HuH-7.5 (cell line): ENCODE measurements around the gene TRIO.
A peak's percentile ranks its signal among the peaks of the same experiment; 100 is the strongest.

Experiments
- DNase-seq: peaks from one replicate; pipeline ENCODE4 v3.0.0; 2011; ENCODE audit warnings: low spot score

The TRIO gene

GRCh38 chr5:14123551-14123950 is 19.6 kb upstream of the TRIO start:
- DNase-seq, result no peak

GRCh38 chr5:14123974-14124482 is 19.1 kb upstream of the TRIO start:
- no peak for DNase-seq

- no peak for DNase-seq
Observed at GRCh38 chr5:14125262-14125661, 17.9 kb upstream of the TRIO start.

- no peak for DNase-seq
Observed at GRCh38 chr5:14127587-14127986, 15.6 kb upstream of the TRIO start.

- no peak for DNase-seq
Observed at GRCh38 chr5:14128079-14128478, 15.1 kb upstream of the TRIO start.

GRCh38 chr5:14129123-14129522 is 14.0 kb upstream of the TRIO start:
- DNase-seq, result no peak

- no peak for DNase-seq
Observed at GRCh38 chr5:14131855-14132503, 11.2 kb upstream of the TRIO start.

- DNase-seq, result no peak
Observed at GRCh38 chr5:14133394-14133793, 9.7 kb upstream of the TRIO start.

- no peak for DNase-seq
Observed at GRCh38 chr5:14134083-14134482, 9.1 kb upstream of the TRIO start.

- DNase-seq, result no peak
Observed at GRCh38 chr5:14134771-14135170, 8.4 kb upstream of the TRIO start.

- no peak for DNase-seq
Observed at GRCh38 chr5:14135621-14136020, 7.5 kb upstream of the TRIO start.

GRCh38 chr5:14136228-14136627 is 6.9 kb upstream of the TRIO start:
- no peak for DNase-seq

- DNase-seq, result no peak
Observed at GRCh38 chr5:14138608-14139540, 4.3 kb upstream of the TRIO start.

- DNase-seq, result no peak
Observed at GRCh38 chr5:14141764-14142163, 1.4 kb upstream of the TRIO start.

GRCh38 chr5:14142202-14142826 is 828 bp upstream of the TRIO start:
- DNase-seq, result no peak

- DNase-seq, result peak; percentile 29
Observed at GRCh38 chr5:14143546-14143840, 351 bp downstream of the TRIO start.

- peak; percentile 47 for DNase-seq
Observed at GRCh38 chr5:14143841-14144585, 871 bp downstream of the TRIO start.

- peak; percentile 48 for DNase-seq
Observed at GRCh38 chr5:14144586-14145434, 1.7 kb downstream of the TRIO start.

- DNase-seq, result no peak
Observed at GRCh38 chr5:14145435-14146334, 2.5 kb downstream of the TRIO start.

- no peak for DNase-seq
Observed at GRCh38 chr5:14146725-14147124, 3.6 kb downstream of the TRIO start.
